Breast epithelium (tissue), 4 donors: ENCODE results near the gene TTC23. TPM values are rescaled to one million over a fixed set of nuclear protein-coding genes. Genes with fewer than 3 reads are reported as not detected.

Source experiments
- DNase-seq, 2 donors: peaks; one replicate each; pipeline ENCODE4 v3.0.0-alpha.2; 2019; ENCODE audit warnings: low spot score in 2 of 2
- H3K27ac ChIP-seq, 2 donors: fragments of 200-600 bp; sonication (generic) in 1 of 2; one replicate each; pipeline ENCODE4 v1.5.1; 2016 to 2019; ENCODE audit warnings: mild to moderate bottlenecking in 1 of 2
- H3K27me3 ChIP-seq, 2 donors: fragments of 200-600 bp; sonication (generic) in 1 of 2; one replicate each; pipeline versions ENCODE4 v1.5.1 to v1.6.0; 2017 to 2019; ENCODE audit warnings: control low read depth in 1 of 2, mild to moderate bottlenecking in 1 of 2
- H3K36me3 ChIP-seq: fragments of 200-600 bp; one replicate; pipeline ENCODE4 v1.5.1; 2019
- H3K4me1 ChIP-seq, 2 donors: fragments of 200-600 bp; sonication (generic); one replicate each; pipeline ENCODE4 v1.5.1; 2016 to 2019; ENCODE audit warnings: control low read depth in 1 of 2
- H3K4me3 ChIP-seq, 3 donors: fragments of 200-600 bp; sonication (generic); 1 replicate in 2 of 3; 2 replicates in 1 of 3; pipeline ENCODE4 v1.5.1; 2016 to 2019; ENCODE audit warnings: mild to moderate bottlenecking in 3 of 3, moderate library complexity in 2 of 3
- H3K9me3 ChIP-seq, 2 donors: fragments of 200-600 bp; sonication (generic) in 1 of 2; one replicate each; pipeline ENCODE4 v1.5.1; 2016 to 2019; ENCODE audit warnings: control low read depth in 1 of 2
- CTCF ChIP-seq, 3 donors: fragments of 450-650 bp; IDR thresholded peaks; one replicate each; pipeline ENCODE4 v1.5.1; 2016 to 2017; ENCODE audit warnings: antibody characterized with exemption in 3 of 3, mild to moderate bottlenecking in 3 of 3, moderate library complexity in 3 of 3
- POLR2A ChIP-seq: fragments of 450-650 bp; IDR thresholded peaks from one replicate; pipeline ENCODE4 v1.6.1; 2016; ENCODE audit warnings: antibody characterized with exemption, mild to moderate bottlenecking, moderate library complexity
- POLR2AphosphoS5 ChIP-seq, 3 donors: sonication (generic); formaldehyde crosslinking; IDR thresholded peaks; one replicate each; pipeline ENCODE4 v1.6.1; 2017; ENCODE audit warnings: antibody characterized with exemption in 3 of 3
- intact Hi-C: fragments of 100-400 bp; cut with DNase I; formaldehyde crosslinking; loops from one replicate; pipeline ENCODE4 v1.15.1; 2023; ENCODE audit warnings: low total_unique reads
- total RNA-seq, 3 donors: library from RNA; depleted of rRNA; stranded (reverse); fragments of >200 nt; gene quantifications; one replicate each; pipeline ENCODE4 v1.1.0, GENCODE V29; 2016

TTC23 gene
- total RNA-seq, 3 donors from 2014 or later = 19.2 to 43.9 (median 29.5) TPM

GRCh38 chr15:99275061-99275460, 25.7 kb upstream of the TTC23 start:
- H3K36me3 ChIP-seq = no peaks in the 10 kb centered on the region
- no peaks in the 10 kb centered on the region for H3K4me1 ChIP-seq
- TF ChIP-seq CTCF (IDR thresholded peaks at IDR 0.05) = no peak
- no peak for TF ChIP-seq POLR2AphosphoS5 (IDR thresholded peaks at IDR 0.05)
- no peak for TF ChIP-seq POLR2A
- no peak overlapping the region for H3K27ac ChIP-seq
- intact Hi-C loops = no loop called here
- no peak for DNase-seq
- H3K27me3 ChIP-seq = no peaks in the 10 kb centered on the region
- no peak overlapping the region for H3K4me3 ChIP-seq
- no peaks in the 10 kb centered on the region for H3K9me3 ChIP-seq

GRCh38 chr15:99273801-99274200, 24.4 kb upstream of the TTC23 start:
- intact Hi-C loops = no loop called here
- no peaks in the 10 kb centered on the region for H3K27me3 ChIP-seq
- no peak overlapping the region for H3K4me3 ChIP-seq
- H3K4me1 ChIP-seq = no peaks in the 10 kb centered on the region
- no peaks in the 10 kb centered on the region for H3K9me3 ChIP-seq
- H3K27ac ChIP-seq = no peak overlapping the region
- H3K36me3 ChIP-seq = no peaks in the 10 kb centered on the region
- TF ChIP-seq POLR2AphosphoS5 (IDR thresholded peaks at IDR 0.05) (no peak), POLR2A (no peak), CTCF (IDR thresholded peaks at IDR 0.05) (no peak)
- no peak for DNase-seq

- no peak for DNase-seq
- no peaks in the 10 kb centered on the region for H3K27me3 ChIP-seq
- no peak overlapping the region for H3K4me3 ChIP-seq
- intact Hi-C loops = no loop called here
- no peaks in the 10 kb centered on the region for H3K36me3 ChIP-seq
- TF ChIP-seq POLR2AphosphoS5 (IDR thresholded peaks at IDR 0.05) (no peak), CTCF (IDR thresholded peaks at IDR 0.05) (no peak), POLR2A (no peak)
- H3K9me3 ChIP-seq = no peaks in the 10 kb centered on the region
- H3K4me1 ChIP-seq = no peaks in the 10 kb centered on the region
- H3K27ac ChIP-seq = no peak overlapping the region
Observed at GRCh38 chr15:99268431-99268830, 19.1 kb upstream of the TTC23 start.

- Histone ChIP-seq H3K36me3 (no peaks in the 10 kb centered on the region), H3K27me3 (no peaks in the 10 kb centered on the region), H3K9me3 (no peaks in the 10 kb centered on the region), H3K27ac (no peak overlapping the region), H3K4me1 (no peaks in the 10 kb centered on the region), H3K4me3 (no peak overlapping the region)
- TF ChIP-seq POLR2AphosphoS5 (IDR thresholded peaks at IDR 0.05) = no peak
- TF ChIP-seq CTCF (IDR thresholded peaks at IDR 0.05) = no peak
- TF ChIP-seq POLR2A = no peak
- DNase-seq = no peak
- intact Hi-C loops = no loop called here
Observed at GRCh38 chr15:99267957-99268356, 18.6 kb upstream of the TTC23 start.

- no peaks in the 10 kb centered on the region for H3K9me3 ChIP-seq
- H3K4me3 ChIP-seq = no peak overlapping the region
- no peak overlapping the region for H3K27ac ChIP-seq
- H3K27me3 ChIP-seq = no peaks in the 10 kb centered on the region
- DNase-seq = no peak
- no peak for TF ChIP-seq CTCF (IDR thresholded peaks at IDR 0.05)
- TF ChIP-seq POLR2A = no peak
- no peak for TF ChIP-seq POLR2AphosphoS5 (IDR thresholded peaks at IDR 0.05)
- intact Hi-C loops = no loop called here
- H3K4me1 ChIP-seq = no peaks in the 10 kb centered on the region
- no peaks in the 10 kb centered on the region for H3K36me3 ChIP-seq
Observed at GRCh38 chr15:99265541-99266070, 16.2 kb upstream of the TTC23 start.
